HG03342 (cell line): ENCODE measurements around the gene ZMYND10.

Experiments
- ATAC-seq: cut with Tn5 transposase; IDR thresholded peaks from one replicate; pipeline ENCODE4 v1.9.1; 2021; ENCODE audit warnings: mild to moderate bottlenecking, moderate library complexity; ENCODE audit not compliant: unreplicated experiment

The ZMYND10 gene

GRCh38 chr3:50345586-50346234 is at the start of gene ZMYND10:
Gene ZMYND10 (minus strand): TSS chr3:50345732. CDS start chr3:50345579, 153 bp downstream.
- peak; percentile 33 for ATAC-seq

- no peak for ATAC-seq
These were observed 47.5 kb upstream of the ZMYND10 start for GRCh38 chr3:50393061-50393460.

DNA sequence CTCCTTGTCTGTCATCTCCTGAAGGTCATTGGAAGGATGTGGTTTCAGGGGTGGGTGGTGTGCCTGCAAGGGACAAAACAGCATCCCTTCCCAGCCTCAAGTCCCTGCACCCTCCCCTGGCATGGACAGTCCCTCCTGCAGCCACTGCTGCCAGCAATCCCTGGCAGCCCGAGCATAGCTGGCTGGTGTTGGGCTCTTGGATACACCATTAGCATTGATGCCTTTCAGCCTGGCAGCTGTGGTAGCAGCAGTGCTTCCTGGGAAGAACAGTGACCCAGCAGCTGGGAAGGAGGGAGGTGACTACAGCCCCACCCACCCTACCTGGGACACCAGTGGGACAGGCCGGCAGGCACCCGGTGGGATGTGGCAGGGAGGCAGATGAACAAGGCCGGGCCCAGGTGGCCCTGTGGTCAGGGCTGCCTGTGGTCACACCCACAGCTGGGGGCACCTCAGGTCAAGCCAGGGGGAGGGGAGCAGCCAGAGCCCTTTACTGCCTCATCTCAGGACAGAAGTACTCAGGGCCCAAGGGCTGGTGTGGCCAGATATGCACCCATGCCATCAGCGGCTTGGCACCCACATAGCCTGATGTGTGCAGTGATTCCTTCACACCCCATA is 46.7 kb upstream of the ZMYND10 start:
- ATAC-seq = no peak

DNA sequence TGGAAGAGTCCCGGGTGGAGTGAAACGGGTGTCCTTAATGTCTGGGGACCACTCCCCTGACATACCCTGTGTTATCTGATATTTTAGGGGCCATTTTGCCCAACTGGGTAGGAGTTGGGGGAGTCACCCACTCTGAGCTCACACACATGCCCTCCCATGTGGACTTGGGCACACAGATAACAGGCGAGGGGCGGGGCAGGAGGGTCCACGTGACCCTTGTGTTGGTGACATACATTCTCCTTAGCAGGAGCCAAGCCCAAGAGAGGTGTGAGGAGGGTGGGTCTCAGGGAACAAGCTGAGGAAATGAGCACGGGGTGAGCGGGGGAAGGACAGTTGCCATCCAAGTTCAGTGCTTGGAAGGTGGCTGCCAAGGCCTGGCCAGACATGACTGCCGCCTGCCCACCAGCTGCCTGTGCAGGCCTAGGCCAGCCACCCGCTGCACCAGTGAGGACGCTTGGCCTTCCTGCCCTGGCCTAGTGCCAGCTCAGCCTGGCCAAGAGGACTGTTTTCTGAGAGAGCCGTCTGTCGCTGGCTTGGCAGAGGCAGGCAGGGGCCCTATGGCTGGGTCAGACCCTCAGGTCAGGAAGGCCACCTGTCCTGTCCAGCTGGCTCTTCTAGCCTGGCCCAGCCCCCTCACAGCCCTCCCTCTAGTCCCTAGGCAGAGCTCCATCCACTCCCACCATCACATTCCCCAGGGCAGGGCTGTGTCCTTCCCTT is 45.1 kb upstream of the ZMYND10 start:
- no peak for ATAC-seq

DNA sequence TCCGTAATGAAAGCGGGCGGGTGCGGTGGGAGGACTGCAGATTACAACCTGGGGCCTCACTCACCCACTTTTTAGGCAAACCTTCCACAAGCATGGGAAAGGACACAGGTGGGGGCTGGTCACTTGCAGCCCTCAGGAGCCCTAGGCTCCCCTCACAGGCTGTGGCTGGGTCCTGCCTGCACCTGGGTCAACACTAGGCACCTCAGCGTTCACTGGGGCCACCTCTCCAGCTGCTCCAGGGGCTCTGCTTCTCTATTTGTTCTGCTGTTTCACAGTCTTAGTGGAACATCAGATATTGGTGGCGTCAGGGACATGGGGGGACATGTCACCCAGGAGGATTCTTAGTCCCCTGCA is 43.9 kb upstream of the ZMYND10 start:
- no peak for ATAC-seq

DNA sequence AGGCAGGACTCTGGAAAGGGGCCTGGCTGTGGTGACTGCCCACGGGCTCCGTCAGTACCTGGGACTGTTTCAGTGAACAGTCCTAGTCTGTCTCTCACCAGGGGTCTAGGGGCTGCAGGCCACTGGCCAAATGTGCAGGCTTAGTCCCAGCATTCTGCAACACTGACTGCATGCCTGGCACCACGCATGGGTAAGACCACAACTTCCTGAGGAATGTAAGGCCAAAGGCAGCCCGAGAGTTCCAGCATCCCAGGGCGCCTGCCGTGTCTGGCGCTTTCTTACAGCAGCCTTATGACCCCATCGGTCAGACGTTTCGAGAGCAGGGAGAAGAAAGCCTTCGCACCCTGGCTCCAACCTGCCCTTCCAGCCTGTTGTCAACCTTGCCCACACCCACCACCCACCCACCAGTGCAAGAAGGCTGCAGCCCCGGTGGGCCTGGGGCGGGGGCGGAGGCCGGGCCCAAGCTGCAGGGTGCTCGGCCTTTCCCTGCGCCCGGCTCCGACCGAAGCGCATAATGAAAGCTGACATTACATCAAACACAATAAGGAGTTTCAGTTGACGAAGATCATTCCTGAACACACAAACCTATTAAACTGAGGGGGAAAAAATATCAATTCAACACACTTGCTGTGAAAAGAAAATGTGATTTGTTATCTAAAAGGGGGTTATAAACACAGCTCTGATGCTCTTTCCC is 43.3 kb upstream of the ZMYND10 start:
- ATAC-seq = no peak

DNA sequence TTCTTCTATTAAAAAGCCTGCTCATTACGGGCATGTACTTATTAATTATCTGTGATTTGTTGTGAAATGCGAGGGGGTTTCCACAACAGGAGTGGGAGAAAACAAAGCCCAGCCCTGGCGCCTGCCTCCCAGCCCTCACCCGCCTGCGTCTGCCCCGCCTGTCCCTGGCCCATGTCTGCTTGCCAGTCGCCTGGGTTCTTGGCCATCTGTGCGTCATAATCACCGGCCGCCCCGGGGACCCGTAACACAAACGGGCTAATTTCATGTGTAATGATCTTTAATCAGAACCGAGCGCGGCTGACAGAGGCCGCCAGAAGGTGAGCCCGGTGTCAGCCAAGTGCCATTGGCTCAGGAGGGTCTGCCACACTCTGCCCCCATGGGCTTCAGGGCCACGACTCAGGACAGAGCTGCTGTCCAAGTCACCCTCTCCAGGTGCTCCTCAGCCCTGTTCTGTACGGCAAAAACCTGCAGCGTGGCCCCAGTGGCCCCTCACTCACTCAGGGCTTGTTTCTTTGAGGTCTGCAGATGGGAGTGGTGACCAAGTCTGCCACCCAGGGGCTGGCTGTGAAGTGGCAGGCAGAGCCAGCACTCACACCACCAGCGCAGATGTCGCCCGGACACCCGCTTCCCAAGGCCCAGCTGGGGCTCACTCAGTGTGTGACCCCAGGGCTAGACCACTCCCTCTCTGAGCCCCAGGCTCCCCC is 42.6 kb upstream of the ZMYND10 start:
- no peak for ATAC-seq

- ATAC-seq = no peak
These were observed 40.2 kb upstream of the ZMYND10 start for GRCh38 chr3:50385754-50386153.

DNA sequence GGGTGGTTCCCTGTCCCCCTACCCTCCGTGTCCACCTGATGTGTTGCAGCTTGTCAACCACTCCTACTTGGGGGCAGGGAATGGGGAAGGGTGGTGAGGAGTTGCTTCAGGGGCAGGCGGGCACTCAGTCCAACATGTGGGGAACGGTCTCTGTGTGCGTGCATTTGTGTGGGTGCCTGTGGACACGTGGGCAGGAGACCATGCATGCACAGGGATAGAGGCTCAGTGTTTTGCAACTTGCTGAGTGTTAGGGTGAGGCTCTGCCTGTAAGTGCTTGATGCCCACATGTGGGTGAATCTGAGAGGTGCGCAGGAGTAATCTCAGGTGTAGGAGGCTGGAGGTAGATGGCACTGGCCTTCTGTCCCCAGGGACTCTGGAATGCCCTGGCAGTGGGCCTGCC is 38.2 kb upstream of the ZMYND10 start:
- no peak for ATAC-seq

GRCh38 chr3:50382722-50383121 is 37.2 kb upstream of the ZMYND10 start:
- no peak for ATAC-seq

DNA sequence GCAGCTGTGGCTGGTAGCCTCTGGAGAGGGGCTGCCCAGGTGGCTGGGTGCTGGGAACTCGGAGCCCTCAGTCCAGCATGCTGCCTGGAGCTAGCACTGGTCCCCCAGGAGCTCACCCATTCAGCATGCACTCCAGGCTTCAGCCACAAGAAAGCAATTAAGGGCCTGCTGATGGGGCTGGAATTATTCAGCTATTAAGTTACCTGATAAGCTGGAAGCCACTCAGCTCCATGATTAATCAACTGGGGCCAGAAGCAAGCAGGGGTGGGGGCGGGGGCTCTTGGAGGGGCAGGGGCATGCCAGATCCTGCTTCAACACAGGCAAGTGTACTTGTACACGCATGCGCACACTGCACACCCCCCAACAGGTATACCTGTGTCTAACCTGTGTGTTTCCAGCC is 35.9 kb upstream of the ZMYND10 start:
- no peak for ATAC-seq

DNA sequence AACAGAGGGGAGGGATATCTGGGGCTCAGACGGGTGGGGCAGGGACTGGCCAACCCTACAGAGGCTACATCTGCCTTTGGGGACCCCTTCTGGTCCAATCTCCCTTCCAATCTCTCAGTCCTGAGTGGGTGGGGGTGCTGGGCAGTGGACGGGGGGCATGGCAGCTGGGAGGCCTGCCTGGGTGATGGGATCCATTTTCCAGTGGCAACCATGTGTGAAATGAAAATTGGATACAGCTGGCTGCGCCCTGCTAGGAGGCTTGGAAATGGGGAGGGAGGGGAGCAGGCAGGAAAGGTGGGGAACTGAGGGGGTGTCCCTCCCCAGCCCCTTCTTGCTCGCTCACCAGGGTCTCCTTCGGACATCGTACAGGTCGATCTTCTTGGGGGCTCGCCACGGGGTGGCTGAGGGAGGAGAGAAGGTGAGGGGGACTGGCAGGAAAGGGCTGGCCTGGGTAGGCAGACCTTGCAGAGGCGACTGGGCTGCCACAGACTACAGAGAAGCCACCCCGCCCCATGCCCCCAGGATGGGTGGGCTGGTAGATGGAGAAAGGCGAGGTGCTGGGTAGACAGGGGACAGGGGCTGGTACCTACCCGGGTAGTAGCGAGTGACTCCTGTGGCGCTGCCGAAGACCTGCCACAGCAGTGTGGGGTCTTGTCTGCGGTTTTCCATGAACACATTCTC is 35.0 kb upstream of the ZMYND10 start:
- ATAC-seq = no peak

GRCh38 chr3:50378757-50379156 is 33.2 kb upstream of the ZMYND10 start:
- no peak for ATAC-seq

DNA sequence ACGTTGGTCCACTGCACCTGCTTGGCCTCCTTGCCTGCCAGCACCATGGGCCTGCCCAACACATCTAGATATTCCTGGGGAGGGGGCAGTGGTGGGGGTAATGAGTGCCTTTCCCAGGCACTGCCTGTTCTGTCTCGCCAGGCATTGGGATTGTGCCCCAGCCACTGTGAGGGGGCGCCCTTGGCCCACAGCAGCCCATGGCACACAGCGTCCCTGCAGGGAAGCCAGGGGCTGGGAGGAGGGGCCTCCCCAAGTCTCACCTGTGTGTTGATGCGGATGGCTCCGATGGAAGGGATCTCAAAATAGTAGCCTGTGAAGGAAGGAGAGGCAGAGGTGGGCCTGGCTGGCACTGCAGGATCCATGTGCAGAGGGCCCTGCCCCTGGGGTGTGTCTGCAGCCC is 32.5 kb upstream of the ZMYND10 start:
- no peak for ATAC-seq

- no peak for ATAC-seq
These were observed 29.9 kb upstream of the ZMYND10 start for GRCh38 chr3:50375258-50375931.

GRCh38 chr3:50374363-50375257 is 29.1 kb upstream of the ZMYND10 start:
- no peak for ATAC-seq

- no peak for ATAC-seq
These were observed 27.9 kb upstream of the ZMYND10 start for GRCh38 chr3:50373146-50374051.

GRCh38 chr3:50372349-50372748 is 26.8 kb upstream of the ZMYND10 start:
- ATAC-seq = no peak
